ENCODE results near the gene SAPCD2.

SAPCD2 gene

GRCh38 chr9:137017071-137017470, 53.3 kb downstream of the SAPCD2 start:
- Histone ChIP-seq H3K9ac (no peak overlapping the region), H4K20me1 (peaks cover 0 to 71% (median 7%) of the 10 kb centered on the region in 11 experiments; a peak in 10 of 22 replicates), H3K9me3 (replicated peaks in 1 of 11) (no peaks in the 10 kb centered on the region), H3K4me1 (peaks cover 0 to 14% (median 6%) of the 10 kb centered on the region in 10 experiments; a peak in 8 of 20 replicates), H3K27me3 (no peaks in the 10 kb centered on the region), H3K36me3 (peaks cover 42 to 89% (median 69%) of the 10 kb centered on the region in 11 experiments), H3K27ac (no peak overlapping the region), H3K4me3 (no peak overlapping the region), H3K4me2 (no peak overlapping the region)
- TF ChIP-seq Cebpa-rat (IDR thresholded peaks at IDR 0.05): no peak

DNA sequence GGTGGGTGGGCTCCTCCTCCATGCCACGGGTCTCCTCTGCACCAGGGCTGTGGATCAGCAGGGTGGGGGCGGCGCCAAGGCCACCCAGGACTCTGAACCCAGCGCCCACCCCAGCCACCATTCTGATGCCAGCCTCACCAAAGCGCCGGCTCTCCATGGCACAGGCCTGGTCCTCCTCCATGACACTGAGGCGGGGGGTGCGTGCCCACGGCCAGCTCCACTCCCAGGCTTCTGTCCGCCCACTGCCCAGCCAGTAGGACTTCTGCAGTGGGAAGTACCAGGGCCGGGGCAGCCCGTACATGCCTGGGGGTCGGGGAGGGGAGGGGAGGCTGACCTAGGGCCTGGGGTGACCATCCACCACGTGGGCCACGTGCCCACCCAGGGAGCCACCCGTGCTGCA, 53.9 kb downstream of the SAPCD2 start:
- Histone ChIP-seq H3K4me1 (peaks cover 0 to 14% (median 6%) of the 10 kb centered on the region in 10 experiments; a peak in 8 of 20 replicates), H3K27ac (no peak overlapping the region), H3K36me3 (peaks cover 42 to 87% (median 69%) of the 10 kb centered on the region in 11 experiments), H3K4me3 (no peak overlapping the region), H3K9me3 (replicated peaks in 1 of 11) (no peaks in the 10 kb centered on the region), H3K4me2 (no peak overlapping the region), H3K9ac (no peak overlapping the region), H4K20me1 (peaks cover 0 to 68% (median 5%) of the 10 kb centered on the region in 11 experiments; a peak in 10 of 22 replicates), H3K27me3 (no peaks in the 10 kb centered on the region)
- no peak for TF ChIP-seq Cebpa-rat (IDR thresholded peaks at IDR 0.05)

GRCh38 chr9:137015976-137016375, 54.4 kb downstream of the SAPCD2 start:
- Histone ChIP-seq H3K9me3 (replicated peaks in 1 of 11) (no peaks in the 10 kb centered on the region), H4K20me1 (peaks cover 0 to 63% (median under 1%) of the 10 kb centered on the region in 11 experiments; a peak in 8 of 22 replicates), H3K4me2 (no peak overlapping the region), H3K4me1 (peaks cover 0 to 14% (median 6%) of the 10 kb centered on the region in 10 experiments; a peak in 8 of 20 replicates), H3K4me3 (no peak overlapping the region), H3K27me3 (no peaks in the 10 kb centered on the region), H3K27ac (no peak overlapping the region), H3K36me3 (peaks cover 42 to 87% (median 72%) of the 10 kb centered on the region in 11 experiments), H3K9ac (no peak overlapping the region)
- no peak for TF ChIP-seq Cebpa-rat (IDR thresholded peaks at IDR 0.05)

- H4K20me1 ChIP-seq: peaks cover 0 to 59% (median 0%) of the 10 kb centered on the region in 11 experiments; a peak in 1 of 22 replicates
- no peaks in the 10 kb centered on the region for H3K27me3 ChIP-seq
- peaks cover 42 to 84% (median 68%) of the 10 kb centered on the region in 11 experiments for H3K36me3 ChIP-seq
- H3K27ac ChIP-seq: no peak overlapping the region
- H3K4me1 ChIP-seq: peaks cover 0 to 12% (median 6%) of the 10 kb centered on the region in 10 experiments; a peak in 8 of 20 replicates
- H3K4me3 ChIP-seq: no peak overlapping the region
- no peak for TF ChIP-seq Cebpa-rat (IDR thresholded peaks at IDR 0.05)
- H3K9ac ChIP-seq: no peak overlapping the region
- no peaks in the 10 kb centered on the region for H3K9me3 ChIP-seq (replicated peaks in 1 of 11)
- no peak overlapping the region for H3K4me2 ChIP-seq
Measured at GRCh38 chr9:137015540-137015930, 54.8 kb downstream of the SAPCD2 start.

DNA sequence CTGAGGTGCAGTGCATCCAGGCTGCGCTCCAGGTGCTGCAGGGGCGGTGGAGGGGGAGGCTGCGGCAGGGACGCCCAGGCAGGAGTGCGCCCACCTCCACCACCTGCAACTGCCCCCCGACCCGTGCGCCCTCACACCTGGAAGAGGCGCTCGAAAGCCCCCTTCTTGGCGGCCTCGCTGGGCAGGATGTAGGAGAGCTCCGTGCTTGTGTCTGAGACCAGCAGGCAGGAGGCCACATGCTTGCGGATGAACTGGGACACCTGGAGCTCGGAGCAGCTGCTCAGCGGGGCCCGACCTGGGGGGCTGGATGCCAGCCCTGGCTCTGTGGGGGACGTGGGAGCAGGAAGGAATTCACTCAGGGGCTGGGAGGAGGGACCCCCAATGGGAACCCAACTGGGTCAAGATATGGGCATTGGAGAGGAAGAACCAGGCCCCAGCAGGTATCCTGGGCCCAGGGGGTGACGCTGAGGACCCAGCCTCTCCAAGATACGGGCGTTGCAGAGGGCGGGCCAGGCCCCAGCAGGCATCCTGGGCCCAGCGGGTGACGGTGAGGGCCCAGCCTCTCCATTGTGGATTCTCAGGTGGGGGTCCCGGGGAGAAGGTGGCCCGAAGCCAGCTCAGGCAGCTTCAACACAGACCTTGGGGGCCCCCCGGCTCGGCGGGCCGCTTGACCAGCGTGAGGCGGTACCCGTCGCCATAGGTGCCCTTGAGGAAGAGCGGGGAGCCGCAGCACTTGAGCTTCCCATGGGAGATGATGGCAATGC, 55.4 kb downstream of the SAPCD2 start:
- H4K20me1 ChIP-seq: peaks cover 0 to 53% (median 0%) of the 10 kb centered on the region in 11 experiments; a peak in 1 of 22 replicates
- H3K36me3 ChIP-seq: peaks cover 42 to 80% (median 64%) of the 10 kb centered on the region in 11 experiments
- no peak overlapping the region for H3K4me3 ChIP-seq
- H3K9me3 ChIP-seq (replicated peaks in 1 of 11): no peaks in the 10 kb centered on the region
- no peaks in the 10 kb centered on the region for H3K27me3 ChIP-seq
- H3K9ac ChIP-seq: no peak overlapping the region
- no peak overlapping the region for H3K27ac ChIP-seq
- peaks cover 0 to 11% (median 6%) of the 10 kb centered on the region in 10 experiments; a peak in 8 of 20 replicates for H3K4me1 ChIP-seq
- H3K4me2 ChIP-seq: no peak overlapping the region
- no peak for TF ChIP-seq Cebpa-rat (IDR thresholded peaks at IDR 0.05)

DNA sequence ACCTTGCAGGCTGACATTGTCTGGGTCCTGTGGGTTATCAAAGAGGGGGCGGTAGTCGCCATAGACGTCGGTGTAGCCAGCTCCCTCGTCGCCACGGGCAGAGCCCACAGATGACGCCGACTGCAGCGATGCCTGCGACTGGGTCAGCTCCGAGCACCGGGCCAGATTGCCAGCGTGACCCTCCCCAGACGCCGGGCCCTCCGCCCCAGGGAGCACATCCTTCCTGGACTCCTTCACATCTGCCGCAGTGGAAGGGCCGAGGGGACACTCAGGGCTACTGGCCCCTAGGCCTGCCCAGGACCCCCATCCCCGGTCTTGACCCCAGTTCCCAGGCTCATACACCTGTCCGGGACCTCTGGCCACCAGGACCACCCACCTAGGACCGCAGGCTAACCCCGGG, 56.2 kb downstream of the SAPCD2 start:
- Histone ChIP-seq H3K4me3 (no peak overlapping the region), H3K27me3 (no peaks in the 10 kb centered on the region), H3K27ac (no peak overlapping the region), H3K36me3 (peaks cover 44 to 83% (median 65%) of the 10 kb centered on the region in 11 experiments), H4K20me1 (peaks cover 0 to 47% (median 0%) of the 10 kb centered on the region in 11 experiments; a peak in 1 of 22 replicates), H3K4me2 (no peak overlapping the region), H3K9me3 (replicated peaks in 1 of 11) (no peaks in the 10 kb centered on the region), H3K9ac (no peak overlapping the region), H3K4me1 (peaks cover 0 to 5% (median 0%) of the 10 kb centered on the region in 10 experiments; a peak in 1 of 20 replicates)
- no peak for TF ChIP-seq Cebpa-rat (IDR thresholded peaks at IDR 0.05)

DNA sequence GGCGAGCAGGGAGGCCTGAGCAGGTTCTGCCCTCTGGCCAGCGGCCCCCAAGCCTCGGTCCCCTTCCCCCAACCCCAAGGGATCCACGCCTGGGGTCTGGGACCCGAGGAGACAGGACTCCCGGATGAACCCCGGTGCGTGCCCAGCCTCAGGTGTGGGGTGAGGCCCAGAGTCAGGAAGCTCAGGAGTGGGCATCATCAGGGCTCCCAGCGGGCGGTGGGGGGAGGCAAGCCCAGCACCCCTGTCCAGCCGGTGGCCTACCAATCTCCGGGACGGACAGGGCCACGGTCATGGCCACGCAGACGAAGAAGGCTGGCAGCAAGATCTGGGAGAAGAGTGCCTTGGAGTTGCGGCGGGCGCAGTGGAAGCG, 56.8 kb downstream of the SAPCD2 start:
- no peak for TF ChIP-seq Cebpa-rat (IDR thresholded peaks at IDR 0.05)
- Histone ChIP-seq H3K4me2 (no peak overlapping the region), H3K36me3 (peaks cover 44 to 77% (median 63%) of the 10 kb centered on the region in 11 experiments), H3K27me3 (no peaks in the 10 kb centered on the region), H3K9ac (no peak overlapping the region), H3K4me3 (no peak overlapping the region), H3K27ac (no peak overlapping the region), H4K20me1 (peaks cover 0 to 42% (median 0%) of the 10 kb centered on the region in 11 experiments; a peak in 1 of 22 replicates), H3K4me1 (no peaks in the 10 kb centered on the region), H3K9me3 (replicated peaks in 1 of 11) (no peaks in the 10 kb centered on the region)

DNA sequence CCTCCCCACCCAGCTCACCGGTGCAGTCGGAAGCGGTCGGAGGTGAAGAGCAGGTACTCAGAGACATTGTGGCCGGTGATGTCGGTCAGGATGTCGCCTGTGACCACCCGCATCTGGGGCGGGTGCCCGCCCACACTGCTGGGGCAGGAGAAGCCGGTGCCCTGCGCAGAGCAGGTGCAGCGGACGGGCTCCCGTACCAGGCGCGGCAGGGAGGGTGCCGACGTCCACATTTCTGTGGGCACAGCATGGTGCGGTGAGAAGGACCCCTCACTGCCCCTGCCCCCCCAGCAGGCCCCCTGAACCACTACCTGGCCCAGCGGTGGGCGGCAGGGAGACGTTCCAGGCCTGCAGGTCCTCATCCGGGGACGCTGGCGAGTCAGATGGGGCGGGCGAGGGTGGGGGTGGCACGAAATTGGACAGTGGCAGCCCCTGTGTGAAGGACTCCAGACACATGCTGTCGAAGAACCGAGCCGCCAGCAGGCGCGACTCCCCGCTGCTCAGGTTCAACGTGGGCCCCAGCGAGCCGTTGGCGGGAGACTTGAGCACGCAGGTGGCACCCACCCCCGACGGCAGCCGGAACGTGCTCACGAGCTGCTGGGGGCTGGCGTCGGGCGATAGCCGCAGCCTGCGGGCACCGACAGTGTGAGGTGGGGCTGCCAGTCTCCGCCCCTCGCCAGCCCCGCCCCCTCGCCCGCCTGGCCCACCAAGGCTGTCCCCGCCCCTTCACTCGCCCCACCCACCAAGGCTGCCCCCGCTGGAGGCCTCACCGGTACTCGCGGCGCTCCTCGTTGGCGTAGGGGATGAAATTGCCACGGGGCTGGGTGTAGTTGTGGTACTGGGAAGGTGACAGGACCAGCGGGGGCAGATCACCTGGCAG, 57.4 kb downstream of the SAPCD2 start:
- Histone ChIP-seq H3K4me3 (no peak overlapping the region), H3K9ac (no peak overlapping the region), H3K4me2 (no peak overlapping the region), H3K27ac (no peak overlapping the region), H4K20me1 (peaks cover 0 to 46% (median 0%) of the 10 kb centered on the region in 11 experiments; a peak in 1 of 22 replicates), H3K27me3 (no peaks in the 10 kb centered on the region), H3K4me1 (peaks cover 0 to 5% (median 3%) of the 10 kb centered on the region in 10 experiments; a peak in 11 of 20 replicates), H3K9me3 (replicated peaks in 1 of 11) (no peaks in the 10 kb centered on the region), H3K36me3 (peaks cover 43 to 78% (median 65%) of the 10 kb centered on the region in 11 experiments)
- TF ChIP-seq Cebpa-rat (IDR thresholded peaks at IDR 0.05): no peak

Measured in BLaER1 treated with 17β-estradiol and CSF1 and Interleukin-3, amounts not matched to agents 10 nM and 100 nM (cell line).